Measurements from ENCODE around the gene ALKBH1. TPM values are rescaled to one million over a fixed set of nuclear protein-coding genes. Genes with fewer than 3 reads are reported as not detected.
"Not testable (repeated sequence)": the region's sequence is repeated elsewhere in the genome, so short reads cannot be mapped to it uniquely, and the experiment has no call there.

ALKBH1 gene
- total RNA-seq, 1 experiment from 2014 or later, result 20.4 TPM

DNA sequence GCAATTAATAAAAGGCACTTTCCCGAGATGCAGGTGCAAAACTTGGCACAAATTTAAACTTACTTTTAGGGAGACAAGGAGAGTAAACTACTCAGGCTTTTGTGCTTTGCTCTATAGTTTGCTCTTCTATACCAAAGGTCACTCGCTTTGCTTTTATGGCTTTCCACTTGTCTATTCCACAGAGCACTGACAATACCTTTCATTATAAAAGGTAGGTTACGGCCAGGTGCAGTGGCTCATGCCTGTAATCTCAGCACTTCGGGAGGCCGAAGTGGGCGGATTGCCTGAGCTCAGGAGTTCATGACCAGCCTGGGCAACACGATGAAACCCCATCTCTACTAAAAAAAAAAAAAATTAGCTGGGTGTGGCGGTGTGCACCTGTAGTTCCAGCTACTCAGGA, 32.9 kb downstream of the ALKBH1 start:
- no peak for DNase-seq (ENCODE audit: low read depth)

DNA sequence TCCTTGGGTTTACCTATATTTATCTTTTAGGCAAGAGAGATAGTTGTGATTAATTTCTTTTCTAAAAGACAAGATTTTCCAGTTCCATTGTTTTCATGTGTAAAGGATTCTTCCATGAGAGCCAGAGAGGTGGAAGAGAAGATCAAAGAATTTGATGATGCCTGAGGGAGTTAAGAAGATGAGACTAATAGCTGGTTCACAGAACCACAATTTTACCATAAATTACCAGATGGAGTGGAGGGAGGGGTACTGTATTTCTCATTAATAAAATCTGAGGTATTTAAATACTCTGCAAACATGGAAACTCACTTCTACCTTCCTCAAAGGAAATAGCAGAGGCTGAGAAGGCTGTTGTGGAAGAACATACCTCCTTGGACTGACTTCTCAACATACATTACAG, 34.6 kb downstream of the ALKBH1 start:
- DNase-seq (ENCODE audit: low read depth), result no peak

DNA sequence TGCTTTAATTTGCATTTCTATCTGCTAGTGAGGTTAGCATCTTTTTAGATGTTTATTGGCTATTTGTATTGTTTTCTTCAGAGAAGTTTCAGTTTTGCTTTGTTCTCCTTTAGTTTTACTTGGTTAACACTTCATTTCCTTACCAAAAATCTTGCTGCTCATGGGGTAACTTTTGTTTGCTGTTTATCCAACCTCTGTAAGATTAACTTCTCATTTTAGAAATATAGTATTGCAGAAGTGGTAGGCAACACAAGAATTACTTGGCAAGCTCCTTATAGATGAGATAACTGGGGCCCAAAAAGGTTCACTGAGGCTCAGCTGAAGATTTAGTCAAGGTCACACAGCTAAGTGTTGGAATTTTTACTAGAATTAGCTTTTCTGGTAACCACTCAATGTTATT, 40.5 kb downstream of the ALKBH1 start:
- no peak for DNase-seq (ENCODE audit: low read depth)

DNA sequence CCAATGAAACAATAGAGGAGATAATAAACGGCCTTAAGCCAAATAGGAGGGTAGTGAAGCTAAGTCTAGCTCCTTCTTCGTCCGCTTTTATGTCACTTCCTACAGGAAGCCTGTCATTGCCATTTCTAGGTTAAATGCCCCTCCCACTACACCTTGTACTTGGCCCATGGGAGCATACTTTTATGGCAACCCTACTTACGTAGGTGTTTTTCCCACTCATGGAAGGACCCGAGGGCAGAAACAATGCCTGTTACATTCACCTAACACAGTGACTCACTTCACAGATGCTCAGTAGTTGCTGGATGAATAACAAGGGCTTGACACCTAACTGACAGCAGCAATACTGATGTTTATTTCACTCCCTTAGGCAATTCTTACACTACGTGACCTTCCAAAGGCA, 44.5 kb downstream of the ALKBH1 start:
- DNase-seq (ENCODE audit: low read depth), result peak; percentile 89

DNA sequence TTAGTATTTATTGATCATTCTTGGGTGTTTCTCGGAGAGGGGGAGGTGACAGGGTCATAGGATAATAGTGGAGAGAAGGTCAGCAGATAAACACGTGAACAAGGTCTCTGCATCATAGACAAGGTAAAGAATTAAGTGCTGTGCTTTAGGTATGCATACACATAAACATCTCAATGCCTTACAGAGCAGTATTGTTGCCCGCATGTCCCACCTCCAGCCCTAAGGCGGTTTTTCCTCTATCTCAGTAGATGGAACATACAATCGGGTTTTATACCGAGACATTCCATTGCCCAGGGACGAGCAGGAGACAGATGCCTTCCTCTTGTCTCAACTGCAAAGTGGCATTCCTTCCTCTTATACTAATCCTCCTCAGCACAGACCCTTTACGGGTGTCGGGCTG, 46.3 kb downstream of the ALKBH1 start:
- not testable (repeated sequence) for DNase-seq (ENCODE audit: low read depth)

DNA sequence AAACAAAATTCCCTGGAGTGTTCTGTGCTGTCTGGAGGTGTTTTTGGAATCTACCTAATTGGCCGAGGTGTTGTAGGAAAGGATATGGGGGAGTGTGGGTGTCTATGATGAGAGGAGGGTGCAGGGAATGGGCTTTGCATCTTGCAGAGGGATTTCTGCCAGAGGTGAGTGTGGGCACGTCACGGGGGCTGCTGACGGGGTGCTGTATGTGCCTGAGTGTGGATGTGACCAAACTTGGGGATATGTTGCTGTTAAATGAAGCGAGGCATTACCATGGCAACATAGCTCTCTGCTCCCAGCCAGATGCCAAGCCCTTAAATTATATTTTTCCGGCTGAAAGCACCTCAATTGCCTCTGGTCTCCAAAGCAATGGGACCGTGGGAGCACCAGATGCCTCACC, 47.1 kb downstream of the ALKBH1 start:
- DNase-seq (ENCODE audit: low read depth), result peak; percentile 80

DNA sequence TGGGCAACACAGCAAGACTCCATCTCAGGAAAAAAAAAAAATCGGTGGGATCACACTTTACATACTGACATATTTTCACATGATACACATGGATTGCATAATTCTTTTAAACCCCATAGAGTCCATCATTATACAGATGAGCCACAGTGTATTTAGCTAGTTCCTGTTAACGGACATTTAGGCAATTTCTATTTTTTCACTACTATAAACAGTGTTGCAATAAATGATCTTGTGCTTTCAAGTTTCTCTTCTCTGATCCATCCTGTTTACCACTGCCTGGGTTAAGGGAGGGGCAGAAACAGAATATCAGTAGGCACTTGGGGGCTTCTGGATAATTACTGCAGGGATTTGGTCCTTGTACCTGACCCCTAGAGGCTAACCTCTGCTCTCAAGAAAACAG, 48.0 kb downstream of the ALKBH1 start:
- no peak for DNase-seq (ENCODE audit: low read depth)

DNA sequence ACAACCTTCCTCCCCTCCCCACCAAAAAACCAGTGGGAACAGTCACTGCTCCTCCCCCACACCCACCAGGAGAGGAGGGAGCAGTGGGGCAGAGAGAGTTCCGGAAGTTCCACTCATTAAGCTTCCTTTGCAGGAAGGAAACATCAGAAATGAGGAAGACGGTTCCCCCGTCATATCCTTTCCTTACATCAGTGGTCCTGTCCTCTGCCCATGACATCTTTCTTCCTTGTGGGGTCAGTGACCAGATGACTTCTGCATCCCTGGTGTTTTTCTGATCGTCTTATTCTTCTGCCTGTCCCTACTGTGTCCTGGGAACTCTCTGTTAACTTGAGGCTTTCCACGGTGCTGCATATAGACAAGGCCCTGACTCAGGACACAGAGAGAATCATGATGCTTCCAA, 50.5 kb downstream of the ALKBH1 start:
- DNase-seq (ENCODE audit: low read depth), result no peak

DNA sequence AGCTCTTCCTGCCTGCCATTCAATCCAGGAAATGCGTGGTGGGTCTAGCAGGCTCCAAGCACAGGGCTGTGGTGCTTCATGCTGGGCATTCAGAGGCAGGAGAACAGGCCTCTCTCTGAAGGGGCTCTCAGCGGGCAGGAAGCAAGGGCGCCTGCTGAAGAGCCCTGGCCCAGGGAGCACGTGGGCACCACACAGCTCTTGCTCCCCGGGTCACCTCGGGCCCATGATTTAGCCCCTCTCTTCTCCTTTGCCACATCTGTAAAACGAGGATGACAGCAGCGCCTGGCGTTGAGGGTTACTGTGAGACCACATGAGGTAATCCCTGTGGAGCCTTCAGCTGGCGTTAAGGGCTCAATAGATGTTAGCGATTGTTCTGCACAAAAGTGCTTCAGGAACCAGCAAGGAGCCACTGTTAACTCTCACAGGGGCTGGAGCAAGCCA, 53.8 kb downstream of the ALKBH1 start:
- DNase-seq (ENCODE audit: low read depth), result no peak

DNA sequence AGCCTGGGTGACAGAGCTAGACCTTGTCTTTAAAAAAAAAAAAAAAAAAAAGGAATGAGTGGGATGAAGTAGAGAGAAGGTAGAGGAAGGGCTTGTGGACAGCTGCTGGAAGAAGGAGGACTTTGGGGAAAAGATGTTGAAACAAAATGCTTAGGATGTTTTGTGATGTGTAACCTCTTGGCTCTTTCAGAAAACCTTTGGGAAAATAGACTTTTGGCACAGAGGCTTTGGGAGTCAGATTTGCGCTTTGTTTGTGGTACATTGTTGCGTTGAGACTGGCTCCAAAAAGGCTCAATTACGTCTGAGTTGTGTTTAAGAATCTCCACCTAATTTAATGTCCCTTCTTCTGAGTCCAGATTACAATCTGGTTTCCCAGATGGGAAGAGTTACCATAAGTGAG, 58.5 kb downstream of the ALKBH1 start:
- DNase-seq (ENCODE audit: low read depth), result no peak

DNA sequence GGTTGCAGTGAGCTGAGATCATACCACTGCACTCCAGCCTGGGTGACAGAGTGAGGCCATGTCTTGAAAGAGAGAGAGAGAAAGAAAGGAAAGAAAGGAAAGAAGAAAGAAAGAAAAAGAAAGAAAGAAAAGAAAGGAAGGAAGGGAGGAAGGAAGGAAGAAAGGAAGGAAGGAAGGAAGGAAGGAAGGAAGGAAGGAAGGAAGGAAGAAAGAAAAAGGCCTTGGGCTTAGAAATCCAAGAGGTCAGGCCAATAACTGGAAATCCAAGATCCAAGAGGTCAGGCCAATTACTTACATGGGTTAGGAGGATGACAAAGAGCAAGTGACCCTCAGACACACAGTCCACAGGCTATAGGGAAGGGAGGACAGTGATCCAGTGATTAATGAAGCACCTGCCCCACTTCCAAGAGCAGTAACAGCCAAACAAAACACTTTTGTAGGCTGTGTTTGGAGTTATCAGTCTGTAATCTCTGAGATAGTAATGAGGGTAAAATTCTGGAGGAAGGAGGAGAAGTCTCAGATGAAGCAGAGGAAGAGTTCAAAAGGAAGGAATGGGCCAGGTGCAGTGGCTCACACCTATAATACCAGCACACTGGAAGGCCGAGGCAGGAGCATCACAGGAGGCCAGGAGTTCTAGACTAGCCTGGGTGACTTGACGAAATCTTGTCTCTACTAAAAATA, 59.2 kb downstream of the ALKBH1 start:
- DNase-seq (ENCODE audit: low read depth), result no peak

DNA sequence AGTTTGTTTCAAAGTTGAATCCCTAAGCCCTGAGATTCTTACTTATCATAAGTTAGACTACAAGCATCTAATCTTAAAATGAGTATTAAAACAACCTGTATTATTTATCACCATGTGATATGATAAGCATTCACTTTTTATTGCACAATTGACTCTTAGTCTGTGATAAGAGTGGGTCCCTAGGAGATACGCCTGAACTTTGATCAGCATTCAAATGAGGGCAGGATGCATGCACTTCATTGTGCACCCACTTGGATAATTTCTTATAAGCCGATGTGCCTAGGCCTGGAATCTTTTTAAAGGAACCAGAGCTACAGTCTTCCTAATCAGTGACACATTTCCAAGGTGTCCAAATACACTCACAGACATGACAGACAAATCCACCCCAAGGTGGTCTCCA, 60.0 kb downstream of the ALKBH1 start:
- no peak for DNase-seq (ENCODE audit: low read depth)

DNA sequence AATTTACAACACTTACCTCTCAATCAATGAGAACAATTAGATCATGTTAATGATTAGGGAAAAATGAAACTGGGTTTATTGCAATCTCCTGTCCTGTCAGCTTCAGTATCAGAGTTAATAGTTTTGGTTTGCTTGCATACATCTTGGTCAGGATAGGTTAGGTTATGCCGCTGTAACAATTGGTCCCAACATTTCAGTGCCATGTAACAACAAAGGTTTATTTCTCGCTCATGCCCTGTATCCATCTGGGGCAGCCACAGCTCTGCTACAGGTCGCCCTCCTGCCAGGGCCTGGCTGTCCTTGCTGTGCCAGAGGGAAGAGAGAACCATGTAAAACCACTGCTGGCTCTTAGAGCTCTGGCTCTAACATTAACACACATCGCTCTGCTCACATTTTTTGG, 60.9 kb downstream of the ALKBH1 start:
- DNase-seq (ENCODE audit: low read depth), result no peak

DNA sequence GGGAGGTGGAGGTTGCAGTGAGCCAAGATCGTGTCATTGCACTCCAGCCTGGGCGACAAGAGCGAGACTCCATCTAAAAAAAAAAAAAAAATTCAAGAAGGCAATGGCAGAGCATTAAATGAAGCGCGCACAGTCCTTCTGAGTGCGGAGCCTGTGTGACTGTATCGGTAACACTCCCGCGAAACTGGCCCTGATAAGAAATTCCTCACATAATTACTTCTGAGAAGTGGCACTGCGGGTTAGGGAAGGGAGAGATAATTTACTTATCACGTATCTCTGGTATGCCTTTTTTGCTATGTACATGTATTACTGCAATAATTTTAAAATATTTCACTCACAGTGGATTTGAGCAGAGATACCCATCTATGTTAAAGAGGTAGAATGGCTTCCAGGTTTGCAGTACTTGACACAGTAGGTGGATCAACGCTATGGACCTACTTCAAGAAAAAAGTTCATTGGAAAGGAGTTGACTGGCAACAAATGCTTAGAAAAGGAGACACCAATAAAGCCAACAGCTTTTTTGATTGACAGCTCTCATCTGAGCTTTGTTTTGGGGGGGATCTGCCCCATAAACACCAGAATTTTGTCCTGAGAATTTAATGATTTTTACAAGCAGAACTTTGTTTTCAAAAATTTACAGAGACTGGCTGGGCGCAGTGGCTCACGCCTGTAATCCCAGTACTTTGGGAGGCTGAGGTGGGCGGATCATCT, 62.1 kb downstream of the ALKBH1 start:
- no peak for DNase-seq (ENCODE audit: low read depth)

DNA sequence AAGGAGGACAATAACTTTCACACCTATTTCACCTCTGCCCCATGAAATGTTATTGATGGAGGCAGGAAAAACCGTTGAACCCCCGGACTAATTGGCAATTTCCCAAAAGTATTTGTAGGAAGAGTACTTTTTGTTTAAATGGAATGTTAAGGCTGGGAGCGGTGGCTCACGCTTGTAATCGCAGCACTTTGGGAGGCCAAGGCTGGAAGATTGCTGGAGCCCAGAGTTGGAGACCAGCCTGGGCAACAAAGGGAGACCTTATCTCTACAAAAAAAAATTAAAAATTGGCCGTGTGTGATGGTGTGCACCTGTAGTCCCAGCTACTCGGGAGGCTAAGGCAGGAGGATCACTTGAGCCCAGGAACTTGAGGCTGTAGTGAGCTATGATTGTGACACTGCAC, 65.4 kb downstream of the ALKBH1 start:
- DNase-seq (ENCODE audit: low read depth), result no peak

DNA sequence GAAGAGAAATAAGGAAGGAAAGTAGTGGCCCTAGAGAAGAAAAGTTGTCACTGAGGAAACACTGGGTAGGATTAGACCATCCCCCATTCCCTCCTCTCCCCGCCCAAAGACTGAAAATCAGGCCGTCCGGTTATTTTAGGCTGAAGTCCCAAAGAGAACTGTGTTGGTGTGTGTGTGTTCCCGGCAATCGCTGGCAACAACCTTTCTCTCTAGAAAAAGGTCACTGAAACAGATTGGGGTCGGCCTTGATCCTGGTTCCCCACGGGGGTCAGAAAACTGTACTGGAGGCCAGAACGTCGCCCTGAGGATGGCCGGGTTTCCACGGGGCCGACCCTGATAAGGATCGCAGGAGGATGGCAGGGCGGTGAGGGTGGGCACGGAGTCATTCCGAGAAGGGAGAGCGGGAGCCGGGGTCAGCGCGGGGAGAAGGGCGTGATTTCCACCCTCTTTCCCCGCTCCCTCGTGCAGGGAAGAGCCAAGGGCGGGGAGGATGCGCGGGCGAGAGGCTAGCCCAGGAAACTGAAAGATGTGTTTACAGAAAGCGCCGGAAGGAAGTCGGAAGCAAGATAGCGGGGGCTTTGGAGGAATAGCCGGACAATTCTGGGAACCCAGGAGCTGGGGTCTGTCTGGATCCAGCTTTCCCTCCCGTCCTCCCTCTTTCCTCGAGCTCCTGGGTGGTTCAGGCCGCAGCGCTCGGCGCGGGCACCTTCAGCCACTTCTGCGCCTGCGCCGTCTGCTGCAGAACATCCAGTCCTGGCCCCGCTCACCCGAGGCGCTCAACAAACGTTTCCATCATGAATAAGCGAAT, 66.1 kb downstream of the ALKBH1 start:
- peak; percentile 42 for DNase-seq (ENCODE audit: low read depth)

DNA sequence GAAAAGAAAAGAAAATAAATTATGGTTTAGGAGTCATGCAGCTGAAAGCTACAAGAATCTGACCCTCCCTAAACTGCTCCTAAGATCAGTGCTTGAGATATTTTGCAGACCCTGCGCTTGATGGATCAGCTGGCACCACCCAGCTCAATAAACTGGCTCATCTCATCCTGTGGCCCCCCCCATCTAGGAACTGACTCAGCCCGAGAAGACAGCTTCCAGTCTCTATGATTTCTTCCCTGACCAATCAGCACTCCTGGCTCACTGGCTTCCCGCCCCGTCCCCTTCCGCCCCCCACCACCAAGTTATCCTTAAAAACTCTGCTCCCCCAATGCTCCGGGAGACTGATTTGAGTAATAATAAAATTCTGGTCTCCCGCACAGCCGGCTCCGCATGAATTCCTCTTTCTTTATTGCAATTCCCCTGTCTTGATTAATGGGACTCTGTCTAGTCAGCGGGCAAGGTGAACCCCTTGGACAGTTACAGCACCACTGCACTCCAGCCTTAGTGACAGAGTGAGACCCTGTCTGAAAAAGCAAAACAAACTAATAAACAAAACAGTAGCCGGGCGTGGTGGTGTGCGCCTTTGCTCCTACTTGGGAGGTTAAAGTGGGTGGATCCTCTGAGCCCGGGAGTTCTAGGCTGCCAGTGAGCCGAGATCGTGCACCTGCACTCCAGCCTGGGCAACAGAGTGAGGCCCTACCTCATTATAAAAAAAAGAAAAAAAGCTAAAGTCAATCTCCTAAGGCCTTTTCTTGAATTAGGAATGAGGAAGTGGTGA, 66.9 kb downstream of the ALKBH1 start:
- DNase-seq (ENCODE audit: low read depth), result no peak

DNA sequence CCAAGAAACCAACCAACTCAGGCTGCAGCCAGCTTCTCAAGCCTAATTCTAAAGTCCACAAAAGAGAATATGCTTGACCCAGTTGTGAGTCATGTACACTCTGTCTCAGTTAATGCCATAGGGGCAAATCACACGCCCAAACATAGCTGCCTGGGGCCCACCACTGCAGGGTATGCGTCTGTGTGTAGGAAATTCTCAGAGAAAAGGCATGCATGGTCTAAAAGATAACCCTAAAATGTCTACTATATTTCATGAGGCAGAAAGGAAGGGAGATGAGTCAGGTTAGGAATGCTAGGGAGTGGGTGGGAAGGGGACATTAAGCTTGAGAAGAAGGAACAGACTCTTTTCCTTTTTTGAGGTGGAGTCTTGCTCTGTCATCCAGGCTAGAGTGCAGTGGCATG, 69.1 kb downstream of the ALKBH1 start:
- peak; percentile 87 for DNase-seq (ENCODE audit: low read depth)

DNA sequence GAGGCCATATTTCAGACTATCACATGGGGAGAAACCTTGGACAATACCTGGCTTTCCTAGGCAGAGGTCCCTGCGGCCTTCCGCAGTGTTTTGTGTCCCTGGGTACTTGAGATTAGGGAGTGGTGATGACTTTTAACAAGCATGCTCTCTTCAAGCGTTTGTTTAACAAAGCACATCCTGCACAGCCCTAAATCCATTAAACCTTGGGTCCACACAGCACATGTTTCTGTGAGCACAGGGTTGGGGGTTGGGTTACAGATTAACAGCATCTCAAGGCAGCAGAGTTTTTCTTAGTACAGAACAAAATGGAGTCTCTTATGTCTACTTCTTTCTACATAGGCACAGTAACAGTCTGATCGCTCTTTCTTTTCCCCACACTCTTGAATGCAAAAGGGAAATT, 72.0 kb downstream of the ALKBH1 start:
- not testable (repeated sequence) for DNase-seq (ENCODE audit: low read depth)

DNA sequence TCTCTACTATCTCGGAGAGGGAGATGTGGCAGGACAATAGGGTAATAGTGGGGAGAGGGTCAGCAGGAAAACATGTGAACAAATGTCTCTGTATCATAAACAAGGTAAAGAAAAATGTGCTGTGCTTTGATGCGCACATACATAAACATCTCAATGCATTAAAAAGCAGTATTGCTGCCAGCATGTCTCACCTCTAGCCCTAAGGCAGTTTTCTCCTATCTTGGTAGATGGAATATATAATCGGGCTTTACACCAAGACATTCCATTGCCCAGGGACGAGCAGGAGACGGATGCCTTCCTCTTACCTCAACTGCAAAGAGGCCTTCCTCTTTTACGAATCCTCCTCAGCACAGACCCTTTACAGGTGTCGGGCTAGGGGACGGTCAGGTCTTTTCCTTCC, 72.4 kb downstream of the ALKBH1 start:
- not testable (repeated sequence) for DNase-seq (ENCODE audit: low read depth)

DNA sequence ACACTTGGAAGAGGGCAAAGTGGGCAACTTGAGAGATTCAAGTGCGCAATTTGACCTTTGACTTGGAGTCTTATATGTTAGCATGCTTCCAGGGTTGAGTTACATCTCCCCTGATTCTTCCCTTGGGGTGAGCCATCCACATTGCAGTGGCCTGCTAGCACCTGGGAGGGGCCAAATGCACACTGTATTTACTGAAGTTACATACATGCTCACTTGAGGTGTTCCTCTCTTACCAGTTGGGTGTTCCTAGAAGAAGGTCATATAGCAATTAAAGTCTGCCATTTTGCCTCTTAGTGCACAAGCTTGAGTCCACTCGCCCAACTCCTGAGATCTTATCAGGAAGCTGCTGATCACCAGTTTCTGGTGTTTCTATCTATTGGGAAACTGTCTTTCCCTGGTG, 77.7 kb downstream of the ALKBH1 start:
- no peak for DNase-seq (ENCODE audit: low read depth)

DNA sequence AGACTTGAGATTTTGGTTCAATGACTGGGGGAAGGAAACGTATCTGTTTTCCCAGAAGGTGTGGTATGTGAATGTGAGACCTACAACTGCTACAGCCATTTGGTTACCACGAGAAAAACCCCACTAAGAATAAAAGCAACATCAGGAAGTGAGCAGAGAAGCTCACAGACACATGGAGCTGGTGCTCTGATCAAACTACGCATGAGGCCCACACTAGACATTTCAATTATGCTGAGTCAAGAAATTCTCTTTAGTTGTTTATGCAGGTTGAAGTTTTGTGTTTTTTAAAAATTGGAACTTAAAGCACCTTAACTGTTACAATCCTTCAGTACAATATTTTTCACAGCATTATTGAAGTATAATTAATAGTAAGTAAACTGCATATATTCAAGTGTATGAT, 82.5 kb downstream of the ALKBH1 start:
- DNase-seq (ENCODE audit: low read depth), result no peak
